HG03196 (cell line): ENCODE results near the gene SIRT2.

Experiments
- ATAC-seq: cut with Tn5 transposase; IDR thresholded peaks from one replicate; pipeline ENCODE4 v1.9.1; 2021; ENCODE audit not compliant: unreplicated experiment

The SIRT2 gene

GRCh38 chr19:38920602-38921419, 21.4 kb upstream of the SIRT2 start:
- ATAC-seq: no peak

DNA sequence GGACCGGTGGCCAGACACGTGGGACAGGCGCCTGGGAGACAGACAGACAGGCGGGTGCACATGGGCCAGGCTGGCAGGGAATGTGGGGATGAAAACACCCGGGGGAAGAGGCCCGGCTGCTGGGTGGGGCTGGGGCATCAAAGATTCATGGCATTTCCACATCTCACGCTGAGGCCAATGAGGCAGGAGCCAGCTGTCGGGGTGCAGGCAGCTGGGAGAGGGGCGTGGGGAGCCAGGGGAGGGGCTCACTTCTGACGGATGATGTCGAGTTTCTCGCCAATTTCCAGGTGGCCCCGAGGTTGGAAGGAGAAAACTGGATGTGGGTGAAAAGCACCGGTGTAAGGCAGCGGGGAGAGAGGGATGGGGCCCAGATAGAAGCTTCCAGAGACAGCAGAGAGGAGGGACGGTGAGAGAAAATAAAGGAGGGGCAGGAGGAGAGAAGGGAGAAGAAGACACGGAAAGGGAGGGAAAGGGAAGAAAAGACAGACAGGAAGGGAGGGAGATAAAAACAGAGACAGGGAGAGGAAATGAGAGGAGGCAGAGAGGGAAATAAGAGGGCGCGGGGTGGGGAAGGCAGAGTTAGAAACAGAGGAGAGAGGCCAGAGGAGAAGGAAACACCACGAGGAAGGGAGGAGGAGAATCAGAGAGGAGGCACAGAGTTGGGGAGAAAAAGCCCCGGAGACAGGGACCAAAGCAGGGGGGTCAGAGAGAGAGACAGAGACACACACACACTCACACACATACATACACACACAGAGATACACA, 20.6 kb upstream of the SIRT2 start:
- ATAC-seq: no peak

GRCh38 chr19:38918526-38918925, 19.1 kb upstream of the SIRT2 start:
- no peak for ATAC-seq

- no peak for ATAC-seq
Observed at GRCh38 chr19:38917921-38918491, 18.6 kb upstream of the SIRT2 start.

- ATAC-seq: no peak
Observed at GRCh38 chr19:38917516-38917915, 18.1 kb upstream of the SIRT2 start.

DNA sequence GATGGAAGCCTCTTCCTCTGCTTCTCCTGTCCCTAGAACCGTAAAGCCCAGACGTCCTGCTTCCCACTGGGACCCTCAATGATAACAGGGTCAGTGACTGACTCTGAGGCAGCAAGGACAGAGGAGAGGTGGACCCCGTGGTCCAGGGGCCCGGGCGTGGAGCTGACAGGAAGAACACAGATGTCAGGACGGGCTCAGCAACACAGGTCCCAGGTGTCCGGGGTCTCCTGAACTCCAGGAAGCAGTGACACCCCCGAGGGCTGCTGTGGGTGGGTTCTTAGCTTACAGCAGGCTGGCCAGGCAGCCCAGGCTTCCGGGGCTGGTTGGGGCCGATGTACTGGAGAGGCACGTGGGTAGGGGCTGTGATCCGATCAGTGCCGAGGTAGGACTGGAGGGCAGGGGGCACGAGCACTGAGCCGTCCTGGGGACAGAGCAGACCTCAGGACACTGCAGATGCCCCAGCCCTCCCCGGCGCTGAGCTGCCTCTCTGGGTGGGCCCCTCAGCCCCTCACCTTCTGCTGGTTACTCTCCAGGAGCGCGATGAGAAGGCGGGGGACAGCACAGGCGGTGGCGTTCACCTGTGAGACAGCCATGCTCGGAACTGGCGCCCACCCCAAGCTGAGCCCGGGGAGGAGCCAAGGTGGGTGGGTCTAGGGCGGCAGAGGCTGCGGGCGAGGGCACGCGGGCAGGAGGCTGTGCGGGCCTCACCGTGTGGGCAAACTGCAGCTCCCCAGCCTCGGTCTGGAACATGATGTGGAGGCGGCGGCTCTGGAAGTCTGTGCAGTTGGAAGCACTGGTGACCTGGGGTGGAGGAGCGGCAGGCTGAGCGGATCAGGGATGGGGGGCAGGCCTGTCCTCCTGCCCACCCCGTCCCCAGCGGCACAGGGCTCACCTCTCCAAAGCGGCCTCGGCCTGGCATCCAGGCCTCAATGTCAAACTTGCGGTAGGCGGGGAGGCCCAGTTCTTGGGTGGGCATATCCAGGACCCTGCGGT, 16.2 kb upstream of the SIRT2 start:
- ATAC-seq: no peak

- no peak for ATAC-seq
Observed at GRCh38 chr19:38913958-38914357, 14.5 kb upstream of the SIRT2 start.

GRCh38 chr19:38912600-38913514, 13.4 kb upstream of the SIRT2 start:
- ATAC-seq: no peak

DNA sequence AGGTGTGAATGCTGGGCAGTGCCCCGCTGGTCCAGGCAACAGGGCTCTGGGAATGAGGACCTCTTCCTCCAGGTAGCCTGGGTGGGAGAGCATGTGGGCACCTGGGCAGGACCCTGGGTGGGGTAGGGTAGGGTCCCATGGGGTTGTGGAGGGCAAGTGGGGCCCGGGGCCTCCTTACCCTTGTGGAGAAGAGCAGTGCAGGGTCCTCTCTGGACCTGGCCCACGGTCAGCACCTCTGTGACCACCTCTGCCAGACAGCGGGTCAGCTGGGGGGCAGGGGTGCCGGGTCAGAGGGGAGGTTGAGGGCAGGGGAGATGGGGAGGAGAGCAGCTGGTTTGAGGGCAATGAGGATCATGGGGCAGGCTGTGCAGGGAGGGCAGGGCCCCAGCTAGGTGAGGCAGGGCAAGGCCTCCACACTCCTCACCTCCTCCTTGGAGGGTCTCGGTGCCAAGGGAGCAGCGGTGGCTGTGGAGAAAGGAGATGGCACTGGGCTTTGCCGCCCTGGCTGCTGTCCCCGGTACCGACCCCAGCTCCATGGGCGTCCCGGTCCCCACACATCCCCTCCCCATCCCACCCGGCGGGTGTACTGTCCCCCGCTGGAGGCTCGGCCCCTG, 12.1 kb upstream of the SIRT2 start:
- no peak for ATAC-seq

DNA sequence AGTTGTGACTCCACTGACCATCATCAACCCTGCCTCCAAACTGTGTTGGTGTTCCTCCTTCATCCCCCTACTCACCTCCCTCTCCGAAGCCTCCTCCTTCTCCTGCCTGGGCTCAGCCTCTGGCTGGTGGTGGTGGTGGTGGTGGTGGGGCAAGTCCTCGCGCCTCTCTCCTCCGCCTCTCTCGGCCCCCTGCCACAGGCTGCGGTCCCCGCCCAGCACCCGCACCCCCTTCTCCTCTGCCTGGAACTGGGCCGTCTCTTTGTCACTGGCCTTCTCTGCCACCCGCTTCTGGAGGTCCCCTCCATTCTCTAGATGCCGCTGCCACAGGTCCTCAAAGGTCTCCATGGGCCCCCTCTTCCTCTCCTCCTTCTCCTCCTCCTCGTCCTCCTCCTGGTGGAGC, 11.1 kb upstream of the SIRT2 start:
- no peak for ATAC-seq

DNA sequence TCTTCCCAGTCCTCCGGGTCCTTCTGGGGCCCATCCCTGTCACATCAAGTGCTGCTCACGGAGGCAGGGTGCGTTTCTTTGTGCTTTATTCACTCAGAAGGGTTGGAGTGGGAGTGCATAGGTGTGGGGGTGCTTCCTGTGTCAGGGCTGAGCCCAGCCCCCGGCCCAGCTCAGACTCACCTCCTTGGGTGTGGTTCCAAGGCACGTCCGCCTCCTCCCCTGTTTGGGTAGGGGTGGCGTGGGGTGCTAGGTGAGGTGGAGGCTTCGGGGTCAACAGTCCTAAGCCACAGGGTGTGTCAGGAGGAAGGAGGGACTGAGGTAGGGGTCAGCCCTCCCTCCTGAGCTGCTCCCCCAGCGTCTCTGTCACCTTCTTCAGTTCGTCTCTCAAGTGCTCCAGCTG, 9.5 kb upstream of the SIRT2 start:
- ATAC-seq: no peak

DNA sequence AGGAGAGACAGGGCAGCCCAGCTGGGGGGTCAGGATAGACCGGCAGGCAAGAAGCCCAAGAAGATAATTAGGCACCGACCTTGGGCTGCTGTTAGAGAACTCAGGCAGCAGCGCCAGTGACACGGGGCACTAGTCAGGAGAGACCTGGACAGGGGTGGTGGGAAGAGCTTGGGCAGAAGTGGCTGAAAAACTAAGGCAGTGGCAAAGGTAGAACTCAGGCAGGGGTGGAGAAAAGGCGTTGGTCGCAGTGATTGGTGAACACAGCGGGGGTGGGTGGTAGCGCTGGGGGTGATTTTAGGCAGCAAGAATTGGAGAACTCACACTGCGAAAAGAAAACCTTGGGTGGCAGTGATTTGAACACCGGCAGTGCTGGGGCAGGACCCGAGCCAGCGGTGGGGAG, 8.3 kb upstream of the SIRT2 start:
- ATAC-seq: no peak

- no peak for ATAC-seq
Observed at GRCh38 chr19:38907227-38907626, 7.8 kb upstream of the SIRT2 start.

DNA sequence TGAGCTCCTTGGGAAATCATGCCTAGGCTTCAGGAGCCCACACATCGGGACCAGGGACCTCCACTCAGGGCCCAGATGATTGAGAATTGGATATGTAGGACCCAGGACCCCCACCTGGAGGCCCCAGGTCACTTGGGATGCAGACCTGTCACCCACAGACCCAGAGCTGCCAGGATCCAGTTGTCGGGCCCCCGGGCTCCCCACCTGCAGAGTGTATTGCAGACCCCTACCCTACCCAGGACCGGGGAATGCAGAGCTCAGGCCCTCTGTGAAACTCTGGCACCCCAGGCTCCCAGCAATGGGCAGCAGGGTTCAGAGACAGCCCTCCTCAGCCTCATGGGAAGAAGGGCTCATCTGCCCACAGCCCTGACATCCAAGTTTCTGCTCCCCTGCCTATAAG, 6.2 kb upstream of the SIRT2 start:
- ATAC-seq: no peak

DNA sequence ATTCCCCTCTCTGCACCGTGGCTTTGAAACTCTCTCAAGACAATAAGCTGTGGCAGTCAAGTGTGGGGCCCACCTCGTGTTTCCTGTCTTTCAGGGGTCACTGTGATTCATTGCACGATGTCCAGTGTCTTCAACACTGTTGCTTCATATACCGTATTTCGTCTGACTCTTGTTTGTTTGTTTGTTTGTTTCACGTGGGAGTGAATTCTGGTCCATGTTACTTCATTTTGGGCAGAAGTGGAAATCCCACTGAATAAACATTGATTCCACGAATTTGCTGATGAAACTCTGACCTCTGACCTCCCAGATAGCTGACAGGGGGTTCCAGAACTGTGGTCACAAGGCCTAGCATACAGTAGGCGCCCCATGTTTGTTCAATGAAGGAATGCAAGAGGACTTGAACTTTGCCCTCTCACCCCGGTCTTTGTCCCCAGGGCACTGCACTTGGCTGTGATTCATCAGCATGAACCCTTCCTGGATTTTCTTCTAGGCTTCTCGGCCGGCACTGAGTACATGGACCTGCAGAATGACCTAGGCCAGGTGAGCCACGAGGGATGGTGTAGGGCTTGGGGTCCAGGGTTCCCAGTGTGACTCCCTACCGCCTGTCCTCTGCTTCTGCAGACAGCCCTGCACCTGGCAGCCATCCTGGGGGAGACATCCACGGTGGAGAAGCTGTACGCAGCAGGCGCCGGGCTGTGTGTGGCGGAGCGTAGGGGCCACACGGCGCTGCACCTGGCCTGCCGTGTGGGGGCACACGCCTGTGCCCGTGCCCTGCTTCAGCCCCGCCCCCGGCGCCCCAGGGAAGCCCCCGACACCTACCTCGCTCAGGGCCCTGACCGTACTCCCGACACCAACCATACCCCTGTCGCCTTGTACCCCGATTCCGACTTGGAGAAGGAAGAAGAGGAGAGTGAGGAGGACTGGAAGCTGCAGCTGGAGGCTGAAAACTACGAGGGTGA, 5.4 kb upstream of the SIRT2 start:
- no peak for ATAC-seq

- no peak for ATAC-seq
Observed at GRCh38 chr19:38901683-38902082, 2.3 kb upstream of the SIRT2 start.

DNA sequence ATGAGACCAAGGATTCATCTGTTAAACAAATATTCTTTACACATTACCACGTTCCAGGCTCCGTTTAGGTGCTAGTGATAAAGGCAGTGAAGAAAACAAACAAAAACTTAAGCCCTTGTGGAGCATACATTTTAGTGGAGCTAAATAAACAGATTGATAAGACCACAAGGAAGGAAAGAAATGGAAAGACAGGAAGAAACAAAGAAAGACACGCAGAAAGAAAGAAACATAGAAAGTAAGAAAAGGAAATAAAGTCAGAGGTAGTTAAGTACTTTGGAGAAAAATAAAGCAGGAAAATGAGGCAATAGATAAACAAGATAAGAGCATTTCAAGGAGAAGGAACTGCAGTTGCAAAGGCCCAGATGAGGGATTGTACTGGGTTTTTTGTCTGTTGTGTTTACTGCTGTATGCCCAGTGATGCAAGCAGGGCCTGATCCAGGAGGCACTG, 1.3 kb upstream of the SIRT2 start:
- ATAC-seq: no peak

DNA sequence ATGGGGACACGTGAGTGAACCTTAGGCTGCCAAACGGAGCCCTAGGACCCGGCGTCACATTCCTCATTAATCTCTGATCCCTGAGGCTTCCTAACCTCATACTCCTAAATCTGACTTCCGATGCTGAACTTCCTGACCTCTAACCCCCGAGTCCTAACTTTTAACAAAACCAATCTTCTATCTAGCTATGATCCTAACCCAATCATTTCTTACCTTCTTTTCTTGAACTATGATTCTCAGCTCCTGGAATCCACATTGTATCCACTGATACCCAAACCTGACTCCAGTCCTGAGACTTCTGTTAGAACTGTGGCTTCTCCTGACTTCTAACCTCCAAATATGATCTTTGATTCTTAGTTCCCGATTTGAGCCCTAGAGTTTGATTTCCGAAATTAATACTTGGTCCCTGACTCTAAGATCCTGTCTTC, 798 bp upstream of the SIRT2 start:
- no peak for ATAC-seq
